Natural killer cell treated with Interleukin-12 subunit alpha and Interleukin-12 subunit beta and Interleukin-15 and Interleukin-18, amount 100 ng/mL, for 72 hours (primary cell): ENCODE measurements around the gene LSM5. TPM values are rescaled to one million over a fixed set of nuclear protein-coding genes. Genes with fewer than 3 reads are reported as not detected.
"Not testable (repeated sequence)": the region's sequence is repeated elsewhere in the genome, so short reads cannot be mapped to it uniquely, and the experiment has no call there.

Experiments used
- ATAC-seq, 2 donors: fragments of 150-1000 bp; cut with Tn5 transposase in 1 of 2; sonication (Bioruptor Pico), chemical (Tn5 transposase) in 1 of 2; 2 replicates each; pipeline ENCODE4 v1.10.0; 2021
- DNase-seq: peaks from one replicate; pipeline ENCODE4 v3.0.0; 2022; ENCODE audit warnings: low spot score
- H3K27ac Mint-ChIP-seq, 2 donors: 1 replicate in 1 of 2; 2 replicates in 1 of 2; pipeline ENCODE4 v1.8.0; 2022; ENCODE audit warnings: mixed read lengths in 2 of 2, mild to moderate bottlenecking in 1 of 2, moderate library complexity in 1 of 2
- H3K27me3 Mint-ChIP-seq, 2 donors: 1 replicate in 1 of 2; 2 replicates in 1 of 2; pipeline ENCODE4 v1.8.0; 2022; ENCODE audit warnings: mixed read lengths in 2 of 2
- H3K36me3 Mint-ChIP-seq: one replicate; pipeline ENCODE4 v1.8.0; 2022; ENCODE audit warnings: mixed read lengths
- H3K4me1 Mint-ChIP-seq, 2 donors: 1 replicate in 1 of 2; 2 replicates in 1 of 2; pipeline ENCODE4 v1.8.0; 2022; ENCODE audit warnings: low read depth in 2 of 2, mixed read lengths in 2 of 2, mild to moderate bottlenecking in 1 of 2
- H3K4me3 Mint-ChIP-seq: one replicate; pipeline ENCODE4 v1.8.0; 2022; ENCODE audit warnings: mixed read lengths
- H3K9me3 Mint-ChIP-seq: 2 replicates; pipeline ENCODE4 v1.8.0; 2022; ENCODE audit warnings: mixed read lengths
- total RNA-seq, 2 donors: library from RNA; stranded (reverse); gene quantifications; one replicate each; pipeline ENCODE4 v1.2.3, GENCODE V29; 2022

Gene LSM5
- total RNA-seq, 2 donors from 2014 or later: 48.6 to 120 TPM

GRCh38 chr7:32464641-32465416 lies 25.4 kb downstream of the LSM5 start:
- H3K4me1 Mint-ChIP-seq, DNase-seq, H3K36me3 Mint-ChIP-seq, H3K4me3 Mint-ChIP-seq, ATAC-seq, H3K27me3 Mint-ChIP-seq, H3K27ac Mint-ChIP-seq, H3K9me3 Mint-ChIP-seq: not testable (repeated sequence)

DNA sequence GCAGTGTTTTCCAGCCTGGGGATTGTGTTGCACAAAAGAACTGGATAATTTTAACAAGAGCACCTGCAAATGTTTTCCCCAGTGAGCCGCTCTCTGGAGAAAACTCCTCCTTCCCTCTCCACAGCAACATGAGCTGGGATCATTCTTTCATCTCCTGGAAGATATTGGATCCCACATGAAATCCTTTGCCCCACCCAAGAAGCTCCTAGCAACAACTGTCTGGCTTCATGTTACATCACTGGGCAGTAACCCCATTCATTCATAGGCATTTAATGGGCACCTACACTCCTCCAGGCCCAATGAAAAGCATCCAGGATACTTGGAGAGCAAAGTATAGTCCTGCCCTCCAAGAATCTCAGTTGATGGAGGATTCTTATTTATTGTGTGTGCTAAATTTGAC lies 27.2 kb downstream of the LSM5 start:
- Mint-ChIP-seq H3K4me3 (no peak overlapping the region), H3K9me3 (no peaks in the 10 kb centered on the region), H3K36me3 (no peaks in the 10 kb centered on the region)

GRCh38 chr7:32462451-32462850 lies 27.7 kb downstream of the LSM5 start:
- Mint-ChIP-seq H3K27ac (no peak overlapping the region), H3K36me3 (no peaks in the 10 kb centered on the region), H3K9me3 (no peaks in the 10 kb centered on the region), H3K27me3 (peaks cover under 1 to 6% of the 10 kb centered on the region in 2 donors), H3K4me3 (no peak overlapping the region), H3K4me1 (no peaks in the 10 kb centered on the region)
- no peak for ATAC-seq
- DNase-seq: no peak

More for the DNA sequence above, 27.2 kb downstream of the LSM5 start:
- no peak overlapping the region for H3K27ac Mint-ChIP-seq
- ATAC-seq (no peak), DNase-seq (no peak)
- H3K27me3 Mint-ChIP-seq: peaks cover 0 to 6% of the 10 kb centered on the region in 2 donors
- no peaks in the 10 kb centered on the region for H3K4me1 Mint-ChIP-seq

DNA sequence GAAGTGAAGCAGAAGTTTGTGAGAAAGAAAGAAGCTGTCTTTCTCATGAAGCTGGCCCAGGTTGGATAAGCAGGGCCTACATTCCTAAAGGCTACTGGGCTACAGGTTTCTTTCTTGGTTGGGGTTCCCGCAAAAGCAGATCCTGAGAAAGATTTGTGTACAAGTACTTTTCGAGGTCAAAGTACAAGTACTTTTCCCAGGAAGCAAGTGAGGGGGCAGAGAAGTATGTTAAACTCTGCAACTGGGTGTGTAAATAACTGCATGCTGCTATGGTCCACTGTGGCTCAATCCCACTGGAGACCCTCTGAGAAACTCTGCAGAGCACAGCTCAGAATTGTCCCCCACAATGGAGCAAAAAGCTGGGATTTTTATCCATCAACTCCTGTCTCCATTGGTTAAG lies 28.7 kb downstream of the LSM5 start:
- no peaks in the 10 kb centered on the region for H3K9me3 Mint-ChIP-seq
- ATAC-seq (no peak), DNase-seq (no peak)
- peaks cover 7 to 11% of the 10 kb centered on the region in 2 donors for H3K27me3 Mint-ChIP-seq
- no peak overlapping the region for H3K4me3 Mint-ChIP-seq
- H3K27ac Mint-ChIP-seq: no peak overlapping the region
- H3K4me1 Mint-ChIP-seq: no peaks in the 10 kb centered on the region
- H3K36me3 Mint-ChIP-seq: no peaks in the 10 kb centered on the region

DNA sequence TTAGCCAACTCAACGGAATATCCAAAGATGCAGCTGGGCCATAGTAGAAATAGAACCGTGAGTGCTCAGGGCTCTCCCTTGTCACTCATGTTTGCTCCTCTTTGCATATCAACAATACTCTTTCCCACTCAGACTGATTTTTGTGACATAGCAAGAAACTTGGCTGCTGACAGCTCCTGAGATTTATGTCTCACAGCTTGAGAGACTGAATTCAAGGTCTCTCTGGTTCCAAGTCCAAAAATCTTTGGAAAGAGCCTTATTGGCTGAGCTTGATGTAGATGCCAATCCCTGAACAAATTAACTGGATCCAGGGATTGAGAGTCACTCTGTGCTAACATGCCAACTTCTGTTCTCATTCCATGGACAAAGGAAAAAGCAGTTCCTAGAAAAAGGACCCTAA lies 30.4 kb downstream of the LSM5 start:
- no peak for ATAC-seq

GRCh38 chr7:32458025-32458424 lies 32.2 kb downstream of the LSM5 start:
- no peak overlapping the region for H3K4me3 Mint-ChIP-seq
- peaks cover 12 to 19% of the 10 kb centered on the region in 2 donors for H3K27me3 Mint-ChIP-seq
- no peaks in the 10 kb centered on the region for H3K9me3 Mint-ChIP-seq
- no peak overlapping the region for H3K27ac Mint-ChIP-seq
- ATAC-seq (no peak), DNase-seq (no peak)
- H3K4me1 Mint-ChIP-seq: no peaks in the 10 kb centered on the region
- H3K36me3 Mint-ChIP-seq: no peaks in the 10 kb centered on the region

More for the DNA sequence above, 30.4 kb downstream of the LSM5 start:
- H3K27me3 Mint-ChIP-seq: peaks cover 7 to 11% of the 10 kb centered on the region in 2 donors
- no peak for DNase-seq
- H3K36me3 Mint-ChIP-seq: no peaks in the 10 kb centered on the region
- H3K4me1 Mint-ChIP-seq: no peaks in the 10 kb centered on the region
- no peak overlapping the region for H3K27ac Mint-ChIP-seq
- H3K4me3 Mint-ChIP-seq: no peak overlapping the region
- H3K9me3 Mint-ChIP-seq: no peaks in the 10 kb centered on the region

GRCh38 chr7:32453341-32454011 lies 36.7 kb downstream of the LSM5 start:
- H3K9me3 Mint-ChIP-seq: peaks cover 3% of the 10 kb centered on the region
- H3K27me3 Mint-ChIP-seq: peaks cover 14 to 29% of the 10 kb centered on the region in 2 donors
- no peaks in the 10 kb centered on the region for H3K4me1 Mint-ChIP-seq
- no peak overlapping the region for H3K4me3 Mint-ChIP-seq
- H3K27ac Mint-ChIP-seq: no peak overlapping the region
- ATAC-seq (no peak), DNase-seq (no peak)
- H3K36me3 Mint-ChIP-seq: no peaks in the 10 kb centered on the region

GRCh38 chr7:32447218-32447617 lies 43.0 kb downstream of the LSM5 start:
- Mint-ChIP-seq H3K36me3 (no peaks in the 10 kb centered on the region), H3K27me3 (peaks cover 4 to 27% of the 10 kb centered on the region in 2 donors), H3K4me1 (no peaks in the 10 kb centered on the region), H3K4me3 (no peak overlapping the region), H3K27ac (no peak overlapping the region), H3K9me3 (peaks cover 3% of the 10 kb centered on the region)
- no peak for ATAC-seq
- DNase-seq: no peak

DNA sequence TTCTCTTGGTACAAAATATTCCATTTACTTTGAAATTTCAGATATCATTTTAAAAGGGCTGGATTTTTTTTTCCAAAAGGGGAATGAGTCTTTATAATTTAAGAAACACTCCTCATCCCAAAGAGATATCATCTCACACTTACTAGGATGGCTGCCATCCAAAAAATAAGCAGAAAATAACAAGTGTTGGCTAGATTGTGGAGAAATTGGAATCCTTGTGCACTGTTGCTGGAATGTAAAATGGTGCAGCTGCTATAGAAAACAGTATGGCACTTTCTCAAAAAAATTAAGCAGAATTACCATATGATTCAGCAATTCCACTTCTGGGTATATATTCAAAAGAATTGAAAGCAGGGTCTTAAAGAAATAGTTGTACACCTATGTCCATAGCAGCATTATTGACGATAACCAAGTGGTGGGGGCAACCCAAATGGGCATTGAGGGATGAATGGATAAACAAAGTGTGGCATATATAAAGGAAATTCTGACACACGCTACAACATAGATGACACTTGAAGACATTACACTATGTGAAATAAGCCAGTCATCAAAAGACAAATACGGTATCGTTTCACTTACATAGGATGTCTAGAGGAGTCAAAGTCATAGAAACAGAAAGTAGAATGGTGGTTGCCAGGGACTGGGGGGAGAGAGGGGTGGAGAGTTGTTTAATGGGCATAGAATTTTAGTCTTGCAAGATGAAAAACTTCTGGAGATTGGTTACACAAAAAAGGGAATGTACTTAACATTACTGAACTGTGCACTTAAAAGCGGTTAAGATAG lies 53.8 kb downstream of the LSM5 start:
- no peak overlapping the region for H3K27ac Mint-ChIP-seq
- H3K4me1 Mint-ChIP-seq: no peaks in the 10 kb centered on the region
- no peak overlapping the region for H3K4me3 Mint-ChIP-seq
- no peaks in the 10 kb centered on the region for H3K9me3 Mint-ChIP-seq
- H3K27me3 Mint-ChIP-seq: peaks cover 10 to 33% of the 10 kb centered on the region in 2 donors
- no peaks in the 10 kb centered on the region for H3K36me3 Mint-ChIP-seq
- no peak for ATAC-seq
- no peak for DNase-seq

Other genes with a start within 250 kb of the LSM5 start
- gene AVL9, start 5.1 kb upstream of the LSM5 start, total RNA-seq: 10 to 100 TPM; 41.8 to 49.7 TPM